Hepatocyte (in vitro differentiated cells): Measurements from ENCODE around the gene GABBR2. TPM values are rescaled to one million over a fixed set of nuclear protein-coding genes. Genes with fewer than 3 reads are reported as not detected.

Experiments used
- DNase-seq: peaks from one replicate; pipeline ENCODE4 v3.0.0-alpha.2; 2016; ENCODE audit warnings: low spot score
- H2AFZ ChIP-seq: fragments of 200-600 bp; sonication (generic); 2 replicates; pipeline ENCODE4 v1.6.0; 2016; ENCODE audit warnings: antibody characterized with exemption, mild to moderate bottlenecking
- H3K27ac ChIP-seq: fragments of 200-600 bp; sonication (generic); 2 replicates; pipeline ENCODE4 v1.5.1; 2016; ENCODE audit warnings: mild to moderate bottlenecking
- H3K27me3 ChIP-seq: fragments of 200-600 bp; sonication (generic); 2 replicates; pipeline ENCODE4 v1.6.1; 2016
- H3K36me3 ChIP-seq: fragments of 200-600 bp; sonication (generic); replicated peaks from 2 replicates; pipeline ENCODE4 v1.5.1; 2016; ENCODE audit warnings: low read depth; ENCODE audit not compliant: insufficient read depth
- H3K4me1 ChIP-seq: fragments of 200-600 bp; sonication (generic); 2 replicates; pipeline ENCODE4 v1.5.1; 2016; ENCODE audit warnings: mild to moderate bottlenecking, moderate library complexity; ENCODE audit not compliant: insufficient read depth
- H3K4me2 ChIP-seq: fragments of 200-600 bp; sonication (generic); 2 replicates; pipeline ENCODE4 v1.6.0; 2016
- H3K4me3 ChIP-seq: fragments of 200-600 bp; sonication (generic); 2 replicates; pipeline ENCODE4 v1.5.1; 2016; ENCODE audit warnings: mild to moderate bottlenecking
- H3K79me2 ChIP-seq: fragments of 200-600 bp; sonication (generic); 2 replicates; pipeline ENCODE4 v1.6.0; 2017; ENCODE audit warnings: mild to moderate bottlenecking
- H3K9me2 ChIP-seq: fragments of 200-600 bp; sonication (generic); replicated peaks from 2 replicates; pipeline ENCODE4 v1.6.0; 2017; ENCODE audit warnings: mild to moderate bottlenecking; ENCODE audit not compliant: insufficient read depth
- H3K9me3 ChIP-seq: fragments of 200-600 bp; sonication (generic); 2 replicates; pipeline ENCODE4 v1.5.1; 2016; ENCODE audit warnings: low read depth, mild to moderate bottlenecking
- H4K20me1 ChIP-seq: fragments of 200-600 bp; sonication (generic); 2 replicates; pipeline ENCODE4 v1.6.0; 2016; ENCODE audit warnings: mild to moderate bottlenecking; ENCODE audit not compliant: insufficient read depth, poor library complexity, severe bottlenecking
- EZH2 ChIP-seq: fragments of 200-600 bp; sonication (generic); IDR thresholded peaks from 2 replicates; pipeline ENCODE4 v1.6.1; 2016; ENCODE audit warnings: antibody characterized with exemption, mild to moderate bottlenecking, borderline replicate concordance
- EZH2phosphoT487 ChIP-seq: fragments of 200-600 bp; sonication (generic); IDR thresholded peaks from one replicate; pipeline ENCODE4 v1.6.1; 2018; ENCODE audit warnings: antibody characterized with exemption, mild to moderate bottlenecking, low read depth, moderate library complexity; ENCODE audit not compliant: unreplicated experiment, severe bottlenecking
- WGBS: methylation state at CpG from one replicate; pipeline ENCODE4 v1.1.6; 2016; ENCODE audit warnings: low lambda C conversion rate; ENCODE audit errors: missing lambda C conversion rate; 5-methylcytosine and 5-hydroxymethylcytosine counted together
- polyA plus RNA-seq: library from polyadenylated mRNA; unstranded; fragments of >200 nt; fragmentation: Nextera tagmentation; extraction: Ambion mirVana; gene quantifications from 2 replicates; pipeline ENCODE4 v1.2.1, GENCODE V29; 2016
- total RNA-seq: library from RNA; depleted of rRNA; stranded (reverse); fragments of >200 nt; gene quantifications from 2 replicates; pipeline ENCODE4 v1.2.3, GENCODE V29; 2014
- TF ChIP-seq, protein P1 (sequence below): fragments of 200-600 bp; sonication (generic); IDR thresholded peaks from 2 replicates; pipeline ENCODE4 v1.5.1; 2016; ENCODE audit warnings: antibody characterized with exemption, mild to moderate bottlenecking; ENCODE audit not compliant: poor library complexity

GABBR2 gene
- total and polyA plus RNA-seq, 2 experiments from 2014 or later = 0.20 to 0.28 TPM

DNA sequence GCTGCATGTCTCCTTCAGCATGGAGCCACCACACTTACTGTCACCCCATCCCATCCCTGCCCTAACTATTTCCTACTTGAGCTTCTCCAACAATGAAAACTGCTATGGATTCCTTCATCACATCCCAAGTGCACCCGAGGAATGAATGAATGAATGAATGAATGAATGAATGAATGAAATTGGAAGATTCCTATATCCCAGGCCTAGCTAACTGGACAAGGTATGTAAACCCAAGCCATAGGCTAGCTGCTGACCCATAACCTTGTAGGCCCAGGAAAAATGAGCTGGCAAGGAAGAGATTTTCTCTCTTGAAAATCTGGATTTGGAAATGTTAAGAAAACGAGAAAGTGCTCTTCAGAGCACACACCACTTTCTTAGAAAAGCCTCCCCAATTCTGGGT lies 97.4 kb downstream of the GABBR2 start:
- H3K4me2 ChIP-seq = no peak overlapping the region
- H2AFZ ChIP-seq = no peak overlapping the region
- H3K9me3 ChIP-seq = no peaks in the 10 kb centered on the region
- 85% methylated on average over 2 of the region's 2 CpGs for WGBS
- H3K36me3 ChIP-seq = no peaks in the 10 kb centered on the region
- H4K20me1 ChIP-seq = no peaks in the 10 kb centered on the region
- TF ChIP-seq EZH2phosphoT487 (no peak), EZH2 (no peak)
- H3K9me2 ChIP-seq = no peaks in the 10 kb centered on the region
- no peak overlapping the region for H3K4me3 ChIP-seq
- H3K27ac ChIP-seq = no peak overlapping the region
- H3K4me1 ChIP-seq = no peaks in the 10 kb centered on the region
- H3K79me2 ChIP-seq = no peaks in the 10 kb centered on the region
- no peaks in the 10 kb centered on the region for H3K27me3 ChIP-seq
- DNase-seq = no peak

DNA sequence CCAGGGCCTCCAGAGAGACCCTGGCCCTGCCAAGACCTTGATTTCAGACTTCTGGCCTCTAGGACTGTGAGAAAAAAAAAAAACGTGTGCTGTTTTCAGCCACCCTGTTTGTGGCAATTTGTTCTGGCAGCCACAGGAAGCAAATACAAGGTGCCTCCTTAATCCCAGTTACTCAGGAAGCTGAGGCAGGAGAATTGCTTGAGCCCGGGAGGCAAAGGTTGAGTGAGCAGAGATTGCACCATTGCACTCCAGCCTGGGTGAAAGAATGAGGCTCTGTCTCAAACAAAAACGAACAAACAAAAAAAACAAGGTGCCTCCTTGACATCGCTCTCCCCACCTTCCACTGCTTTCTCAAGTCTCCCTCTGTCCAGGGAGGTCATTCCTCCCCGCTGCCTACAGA lies 98.0 kb downstream of the GABBR2 start:
- TF ChIP-seq, protein P1, sequence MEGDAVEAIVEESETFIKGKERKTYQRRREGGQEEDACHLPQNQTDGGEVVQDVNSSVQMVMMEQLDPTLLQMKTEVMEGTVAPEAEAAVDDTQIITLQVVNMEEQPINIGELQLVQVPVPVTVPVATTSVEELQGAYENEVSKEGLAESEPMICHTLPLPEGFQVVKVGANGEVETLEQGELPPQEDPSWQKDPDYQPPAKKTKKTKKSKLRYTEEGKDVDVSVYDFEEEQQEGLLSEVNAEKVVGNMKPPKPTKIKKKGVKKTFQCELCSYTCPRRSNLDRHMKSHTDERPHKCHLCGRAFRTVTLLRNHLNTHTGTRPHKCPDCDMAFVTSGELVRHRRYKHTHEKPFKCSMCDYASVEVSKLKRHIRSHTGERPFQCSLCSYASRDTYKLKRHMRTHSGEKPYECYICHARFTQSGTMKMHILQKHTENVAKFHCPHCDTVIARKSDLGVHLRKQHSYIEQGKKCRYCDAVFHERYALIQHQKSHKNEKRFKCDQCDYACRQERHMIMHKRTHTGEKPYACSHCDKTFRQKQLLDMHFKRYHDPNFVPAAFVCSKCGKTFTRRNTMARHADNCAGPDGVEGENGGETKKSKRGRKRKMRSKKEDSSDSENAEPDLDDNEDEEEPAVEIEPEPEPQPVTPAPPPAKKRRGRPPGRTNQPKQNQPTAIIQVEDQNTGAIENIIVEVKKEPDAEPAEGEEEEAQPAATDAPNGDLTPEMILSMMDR = no peak
- TF ChIP-seq EZH2 (no peak), EZH2phosphoT487 (no peak)
- Histone ChIP-seq H3K27ac (peak overlapping the region; percentile 35), H3K9me2 (no peaks in the 10 kb centered on the region), H3K79me2 (no peaks in the 10 kb centered on the region), H3K27me3 (no peaks in the 10 kb centered on the region), H2AFZ (no peak overlapping the region), H3K9me3 (no peaks in the 10 kb centered on the region), H3K4me1 (no peaks in the 10 kb centered on the region), H3K4me3 (no peak overlapping the region), H4K20me1 (no peaks in the 10 kb centered on the region), H3K36me3 (no peaks in the 10 kb centered on the region), H3K4me2 (no peak overlapping the region)
- WGBS = 68% methylated on average over 5 of the region's 5 CpGs
- DNase-seq = no peak

- TF ChIP-seq, protein P1 = no peak
- no peak for TF ChIP-seq EZH2
- TF ChIP-seq EZH2phosphoT487 = no peak
- H3K27ac ChIP-seq = peak overlapping the region; percentile 35
- no peak overlapping the region for H3K4me3 ChIP-seq
- no peak for DNase-seq
- H4K20me1 ChIP-seq = no peaks in the 10 kb centered on the region
- no peaks in the 10 kb centered on the region for H3K27me3 ChIP-seq
- H2AFZ ChIP-seq = no peak overlapping the region
- H3K4me2 ChIP-seq = no peak overlapping the region
- WGBS = 83% methylated on average over 2 of the region's 2 CpGs
- H3K9me3 ChIP-seq = no peaks in the 10 kb centered on the region
- H3K9me2 ChIP-seq = no peaks in the 10 kb centered on the region
- no peaks in the 10 kb centered on the region for H3K79me2 ChIP-seq
- H3K4me1 ChIP-seq = no peaks in the 10 kb centered on the region
- no peaks in the 10 kb centered on the region for H3K36me3 ChIP-seq
Observed at GRCh38 chr9:98610211-98610610, 98.5 kb downstream of the GABBR2 start.

DNA sequence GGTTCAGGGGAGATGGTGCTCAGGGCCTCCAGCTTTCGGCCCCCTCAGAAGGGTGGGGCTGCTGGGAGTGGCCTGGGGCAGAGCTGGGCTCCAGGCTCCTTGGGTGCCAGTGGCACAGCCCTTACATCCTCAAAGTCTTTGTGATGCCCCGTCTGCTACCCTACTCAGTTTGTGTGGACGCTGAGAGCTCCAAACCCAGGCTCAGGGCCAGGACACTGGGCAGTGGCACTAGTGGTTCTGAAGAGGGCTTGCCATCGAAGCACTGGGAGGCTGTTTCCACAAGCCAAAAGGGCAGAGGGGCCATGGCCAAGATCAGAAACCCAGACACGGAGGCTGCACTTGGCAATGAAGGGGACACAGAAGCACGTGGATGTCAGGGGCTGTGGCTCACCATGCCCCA lies 99.1 kb downstream of the GABBR2 start:
- Histone ChIP-seq H4K20me1 (no peaks in the 10 kb centered on the region), H3K4me1 (no peaks in the 10 kb centered on the region), H3K4me2 (no peak overlapping the region), H3K27ac (no peak overlapping the region), H3K9me2 (no peaks in the 10 kb centered on the region), H2AFZ (no peak overlapping the region), H3K4me3 (no peak overlapping the region), H3K36me3 (no peaks in the 10 kb centered on the region), H3K9me3 (no peaks in the 10 kb centered on the region), H3K27me3 (no peaks in the 10 kb centered on the region), H3K79me2 (no peaks in the 10 kb centered on the region)
- WGBS = 96% methylated on average over 5 of the region's 6 CpGs
- TF ChIP-seq EZH2phosphoT487 (no peak), EZH2 (no peak)
- TF ChIP-seq, protein P1 = no peak
- DNase-seq = no peak
